Omental fat pad (tissue), 4 donors: ENCODE measurements around the gene TBX18. TPM values are rescaled to one million over a fixed set of nuclear protein-coding genes. Genes with fewer than 3 reads are reported as not detected.

Experiments
- ATAC-seq: fragments of 150-250 bp; one replicate; pipeline ENCODE4 v1.9.1; 2016; ENCODE audit warnings: mild to moderate bottlenecking, moderate library complexity; ENCODE audit not compliant: low FRiP score
- DNase-seq: peaks from one replicate; pipeline ENCODE4 v3.0.0-alpha.2; 2019; ENCODE audit warnings: low spot score
- CTCF ChIP-seq, 3 donors: fragments of 450-650 bp; IDR thresholded peaks; one replicate each; pipeline ENCODE4 v1.5.1; 2016 to 2017; ENCODE audit warnings: antibody characterized with exemption in 3 of 3, mild to moderate bottlenecking in 3 of 3, moderate library complexity in 2 of 3
- total RNA-seq, 4 donors: library from RNA; depleted of rRNA; stranded (reverse); fragments of >200 nt; gene quantifications; one replicate each; pipeline ENCODE4 v1.1.0, GENCODE V29; 2016

TBX18 gene
- total RNA-seq, 4 donors from 2014 or later: 2.3 to 6.4 (median 4.6) TPM

DNA sequence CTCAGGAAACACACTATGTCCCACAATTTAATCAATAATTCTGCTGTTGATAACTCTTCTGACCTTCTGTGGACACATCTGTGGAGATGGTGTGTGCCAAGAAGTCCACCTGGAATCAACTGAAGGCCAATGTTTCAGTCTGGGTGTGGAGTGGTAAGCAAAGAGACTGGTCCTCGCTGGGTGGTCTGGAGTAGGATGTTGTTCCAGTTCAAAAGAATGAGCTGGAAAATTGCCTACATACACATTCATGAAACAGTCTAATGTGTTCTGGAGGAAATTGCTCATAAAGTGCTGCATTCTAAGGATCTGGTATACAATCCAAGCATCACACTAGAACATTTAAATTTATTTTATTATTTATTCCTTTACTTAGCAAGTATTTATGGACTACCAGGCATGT is 33.9 kb upstream of the TBX18 start:
- no peak for DNase-seq
- no peak for ATAC-seq
- TF ChIP-seq CTCF (IDR thresholded peaks at IDR 0.05): no peak

DNA sequence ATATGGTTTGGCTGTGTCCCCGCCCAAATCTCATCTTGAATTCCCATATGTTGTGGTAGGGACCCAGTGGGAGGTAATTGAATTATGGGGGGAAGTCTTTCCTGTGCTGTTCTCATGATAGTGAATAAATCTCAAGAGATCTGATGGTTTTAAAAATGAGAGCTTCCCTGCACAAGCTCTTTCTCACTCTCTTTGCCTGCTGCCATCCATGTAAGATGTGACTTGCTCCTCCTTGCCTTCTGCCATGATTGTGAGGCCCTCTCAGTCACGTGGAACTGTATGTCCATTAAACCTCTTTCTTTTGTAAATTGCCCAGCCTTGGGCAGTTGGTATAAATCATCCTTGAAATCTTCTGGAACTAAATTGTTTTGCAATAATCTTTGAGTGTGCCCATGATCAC is 31.9 kb upstream of the TBX18 start:
- TF ChIP-seq CTCF (IDR thresholded peaks at IDR 0.05): no peak
- DNase-seq (no peak), ATAC-seq (no peak)

DNA sequence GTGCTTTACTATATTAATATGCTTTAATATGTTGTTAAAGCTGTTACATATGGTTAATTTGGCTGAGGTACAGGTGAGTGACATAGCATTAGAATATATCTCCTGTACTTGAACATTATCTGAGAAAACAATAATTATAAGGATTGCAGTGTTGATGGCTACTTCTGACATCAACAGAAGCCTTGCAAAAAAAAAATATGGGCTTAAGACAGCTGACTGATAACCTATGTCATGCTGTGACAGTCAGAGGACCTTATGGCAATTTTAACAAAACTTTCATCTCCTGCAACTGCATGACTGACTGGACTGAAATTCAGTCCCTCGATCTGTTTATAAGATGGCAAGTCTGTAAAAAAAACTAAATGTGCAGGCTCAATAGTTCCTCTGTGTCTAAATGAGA is 27.5 kb upstream of the TBX18 start:
- no peak for TF ChIP-seq CTCF (IDR thresholded peaks at IDR 0.05)
- no peak for ATAC-seq
- no peak for DNase-seq

- DNase-seq: no peak
- ATAC-seq: no peak
- no peak for TF ChIP-seq CTCF (IDR thresholded peaks at IDR 0.05)
Measured at GRCh38 chr6:84791233-84791632, 26.8 kb upstream of the TBX18 start.

DNA sequence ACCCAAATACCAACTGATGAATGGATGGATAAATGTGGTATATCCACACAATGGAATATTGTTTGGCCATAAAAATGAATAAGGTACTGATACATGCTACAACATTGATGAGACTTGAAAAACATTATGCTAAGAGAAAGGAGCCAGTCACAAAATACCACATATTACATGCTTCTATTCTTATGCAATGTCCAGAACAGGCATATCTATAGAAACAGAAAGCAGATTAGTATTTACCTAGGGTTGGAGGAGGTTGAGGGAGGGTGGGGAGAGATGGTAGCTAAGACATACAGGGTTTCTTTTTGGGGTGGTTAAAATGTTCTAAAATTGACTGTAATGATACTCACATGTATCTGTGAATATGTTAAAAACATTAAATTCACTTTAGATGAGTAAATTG is 24.8 kb upstream of the TBX18 start:
- no peak for DNase-seq

GRCh38 chr6:84788689-84789088 is 24.3 kb upstream of the TBX18 start:
- ATAC-seq: no peak
- DNase-seq: no peak
- no peak for TF ChIP-seq CTCF (IDR thresholded peaks at IDR 0.05)

More for the DNA sequence above, 24.8 kb upstream of the TBX18 start:
- no peak for TF ChIP-seq CTCF (IDR thresholded peaks at IDR 0.05)
- ATAC-seq: no peak

DNA sequence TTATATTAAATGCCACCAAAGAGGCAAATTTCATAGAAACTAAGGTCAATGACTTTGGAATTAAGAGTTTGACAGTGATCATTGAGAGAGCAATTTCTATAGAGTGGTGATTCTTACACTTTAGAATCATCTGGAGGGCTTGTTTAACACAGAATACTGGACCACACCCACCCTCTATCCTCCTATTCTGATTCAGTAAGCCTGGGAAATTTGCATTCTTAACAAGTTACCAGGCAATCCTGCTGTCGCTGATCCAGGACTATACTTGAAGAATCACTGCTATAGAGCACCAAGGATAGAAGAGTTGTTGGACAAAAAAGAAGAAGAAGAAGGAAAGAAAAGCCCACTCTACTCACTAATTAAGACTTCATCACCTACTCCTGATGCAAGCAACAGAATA is 21.3 kb upstream of the TBX18 start:
- DNase-seq: no peak
- no peak for TF ChIP-seq CTCF (IDR thresholded peaks at IDR 0.05)
- ATAC-seq: no peak
